ENCODE data around the gene DCTD.

The DCTD gene

GRCh38 chr4:182866746-182867145 lies 50.4 kb downstream of the DCTD start:
- DNase-seq = no peak

GRCh38 chr4:182863501-182863900 lies 53.7 kb downstream of the DCTD start:
- DNase-seq = no peak

GRCh38 chr4:182862921-182863320 lies 54.3 kb downstream of the DCTD start:
- no peak for DNase-seq

GRCh38 chr4:182862141-182862875 lies 54.9 kb downstream of the DCTD start:
- DNase-seq = no peak

GRCh38 chr4:182861346-182861745 lies 55.8 kb downstream of the DCTD start:
- DNase-seq = no peak

GRCh38 chr4:182859730-182860129 lies 57.5 kb downstream of the DCTD start:
- DNase-seq = no peak

- DNase-seq = no peak
These were observed 58.5 kb downstream of the DCTD start for GRCh38 chr4:182858711-182859110.

- no peak for DNase-seq
These were observed 60.3 kb downstream of the DCTD start for GRCh38 chr4:182856862-182857261.

GRCh38 chr4:182855877-182856276 lies 61.3 kb downstream of the DCTD start:
- no peak for DNase-seq

- no peak for DNase-seq
These were observed 61.9 kb downstream of the DCTD start for GRCh38 chr4:182855312-182855711.

GRCh38 chr4:182854466-182854865 lies 62.7 kb downstream of the DCTD start:
- no peak for DNase-seq

- DNase-seq = no peak
These were observed 63.4 kb downstream of the DCTD start for GRCh38 chr4:182853731-182854330.

- DNase-seq = no peak
These were observed 68.5 kb downstream of the DCTD start for GRCh38 chr4:182848685-182849084.

- no peak for DNase-seq
These were observed 69.4 kb downstream of the DCTD start for GRCh38 chr4:182847576-182848450.

GRCh38 chr4:182846036-182846435 lies 71.2 kb downstream of the DCTD start:
- DNase-seq = no peak

- no peak for DNase-seq
These were observed 71.6 kb downstream of the DCTD start for GRCh38 chr4:182845618-182846017.

GRCh38 chr4:182843808-182844325 lies 73.3 kb downstream of the DCTD start:
- no peak for DNase-seq

- no peak for DNase-seq
These were observed 74.3 kb downstream of the DCTD start for GRCh38 chr4:182842759-182843390.

GRCh38 chr4:182842104-182842600 lies 75.0 kb downstream of the DCTD start:
- DNase-seq = no peak

- DNase-seq = no peak
These were observed 77.1 kb downstream of the DCTD start for GRCh38 chr4:182840108-182840507.
